ENCODE results near the gene CADM4. TPM values are rescaled to one million over a fixed set of nuclear protein-coding genes. Genes with fewer than 3 reads are reported as not detected.

CADM4 gene
- total and polyA plus RNA-seq, 2 of the 8 experiments (the other 6 are each of a cell fraction or from before 2014, with no cell fraction given) = 13.5 to 25.0 TPM

DNA sequence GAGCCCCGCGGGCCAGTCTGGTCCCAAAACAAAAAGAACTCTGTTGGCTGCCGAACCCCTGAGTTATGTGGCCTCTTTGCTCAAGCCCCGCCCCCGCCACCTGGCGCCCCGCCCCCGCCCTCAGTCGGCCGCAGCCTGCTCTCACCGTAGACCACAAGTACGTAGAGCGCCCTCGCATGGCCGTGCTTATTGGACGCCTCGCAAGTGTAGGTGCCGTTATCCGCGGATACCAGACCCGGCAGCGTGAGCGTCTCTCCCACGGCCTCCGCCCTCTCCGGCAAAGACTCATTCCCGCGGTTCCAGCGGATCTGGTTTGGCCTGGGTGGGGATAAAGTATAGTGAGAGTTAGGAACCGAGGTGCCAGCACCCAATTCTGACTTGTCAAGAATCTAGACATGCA is 14.7 kb downstream of the CADM4 start (continued):
- TF ChIP-seq, protein P1, sequence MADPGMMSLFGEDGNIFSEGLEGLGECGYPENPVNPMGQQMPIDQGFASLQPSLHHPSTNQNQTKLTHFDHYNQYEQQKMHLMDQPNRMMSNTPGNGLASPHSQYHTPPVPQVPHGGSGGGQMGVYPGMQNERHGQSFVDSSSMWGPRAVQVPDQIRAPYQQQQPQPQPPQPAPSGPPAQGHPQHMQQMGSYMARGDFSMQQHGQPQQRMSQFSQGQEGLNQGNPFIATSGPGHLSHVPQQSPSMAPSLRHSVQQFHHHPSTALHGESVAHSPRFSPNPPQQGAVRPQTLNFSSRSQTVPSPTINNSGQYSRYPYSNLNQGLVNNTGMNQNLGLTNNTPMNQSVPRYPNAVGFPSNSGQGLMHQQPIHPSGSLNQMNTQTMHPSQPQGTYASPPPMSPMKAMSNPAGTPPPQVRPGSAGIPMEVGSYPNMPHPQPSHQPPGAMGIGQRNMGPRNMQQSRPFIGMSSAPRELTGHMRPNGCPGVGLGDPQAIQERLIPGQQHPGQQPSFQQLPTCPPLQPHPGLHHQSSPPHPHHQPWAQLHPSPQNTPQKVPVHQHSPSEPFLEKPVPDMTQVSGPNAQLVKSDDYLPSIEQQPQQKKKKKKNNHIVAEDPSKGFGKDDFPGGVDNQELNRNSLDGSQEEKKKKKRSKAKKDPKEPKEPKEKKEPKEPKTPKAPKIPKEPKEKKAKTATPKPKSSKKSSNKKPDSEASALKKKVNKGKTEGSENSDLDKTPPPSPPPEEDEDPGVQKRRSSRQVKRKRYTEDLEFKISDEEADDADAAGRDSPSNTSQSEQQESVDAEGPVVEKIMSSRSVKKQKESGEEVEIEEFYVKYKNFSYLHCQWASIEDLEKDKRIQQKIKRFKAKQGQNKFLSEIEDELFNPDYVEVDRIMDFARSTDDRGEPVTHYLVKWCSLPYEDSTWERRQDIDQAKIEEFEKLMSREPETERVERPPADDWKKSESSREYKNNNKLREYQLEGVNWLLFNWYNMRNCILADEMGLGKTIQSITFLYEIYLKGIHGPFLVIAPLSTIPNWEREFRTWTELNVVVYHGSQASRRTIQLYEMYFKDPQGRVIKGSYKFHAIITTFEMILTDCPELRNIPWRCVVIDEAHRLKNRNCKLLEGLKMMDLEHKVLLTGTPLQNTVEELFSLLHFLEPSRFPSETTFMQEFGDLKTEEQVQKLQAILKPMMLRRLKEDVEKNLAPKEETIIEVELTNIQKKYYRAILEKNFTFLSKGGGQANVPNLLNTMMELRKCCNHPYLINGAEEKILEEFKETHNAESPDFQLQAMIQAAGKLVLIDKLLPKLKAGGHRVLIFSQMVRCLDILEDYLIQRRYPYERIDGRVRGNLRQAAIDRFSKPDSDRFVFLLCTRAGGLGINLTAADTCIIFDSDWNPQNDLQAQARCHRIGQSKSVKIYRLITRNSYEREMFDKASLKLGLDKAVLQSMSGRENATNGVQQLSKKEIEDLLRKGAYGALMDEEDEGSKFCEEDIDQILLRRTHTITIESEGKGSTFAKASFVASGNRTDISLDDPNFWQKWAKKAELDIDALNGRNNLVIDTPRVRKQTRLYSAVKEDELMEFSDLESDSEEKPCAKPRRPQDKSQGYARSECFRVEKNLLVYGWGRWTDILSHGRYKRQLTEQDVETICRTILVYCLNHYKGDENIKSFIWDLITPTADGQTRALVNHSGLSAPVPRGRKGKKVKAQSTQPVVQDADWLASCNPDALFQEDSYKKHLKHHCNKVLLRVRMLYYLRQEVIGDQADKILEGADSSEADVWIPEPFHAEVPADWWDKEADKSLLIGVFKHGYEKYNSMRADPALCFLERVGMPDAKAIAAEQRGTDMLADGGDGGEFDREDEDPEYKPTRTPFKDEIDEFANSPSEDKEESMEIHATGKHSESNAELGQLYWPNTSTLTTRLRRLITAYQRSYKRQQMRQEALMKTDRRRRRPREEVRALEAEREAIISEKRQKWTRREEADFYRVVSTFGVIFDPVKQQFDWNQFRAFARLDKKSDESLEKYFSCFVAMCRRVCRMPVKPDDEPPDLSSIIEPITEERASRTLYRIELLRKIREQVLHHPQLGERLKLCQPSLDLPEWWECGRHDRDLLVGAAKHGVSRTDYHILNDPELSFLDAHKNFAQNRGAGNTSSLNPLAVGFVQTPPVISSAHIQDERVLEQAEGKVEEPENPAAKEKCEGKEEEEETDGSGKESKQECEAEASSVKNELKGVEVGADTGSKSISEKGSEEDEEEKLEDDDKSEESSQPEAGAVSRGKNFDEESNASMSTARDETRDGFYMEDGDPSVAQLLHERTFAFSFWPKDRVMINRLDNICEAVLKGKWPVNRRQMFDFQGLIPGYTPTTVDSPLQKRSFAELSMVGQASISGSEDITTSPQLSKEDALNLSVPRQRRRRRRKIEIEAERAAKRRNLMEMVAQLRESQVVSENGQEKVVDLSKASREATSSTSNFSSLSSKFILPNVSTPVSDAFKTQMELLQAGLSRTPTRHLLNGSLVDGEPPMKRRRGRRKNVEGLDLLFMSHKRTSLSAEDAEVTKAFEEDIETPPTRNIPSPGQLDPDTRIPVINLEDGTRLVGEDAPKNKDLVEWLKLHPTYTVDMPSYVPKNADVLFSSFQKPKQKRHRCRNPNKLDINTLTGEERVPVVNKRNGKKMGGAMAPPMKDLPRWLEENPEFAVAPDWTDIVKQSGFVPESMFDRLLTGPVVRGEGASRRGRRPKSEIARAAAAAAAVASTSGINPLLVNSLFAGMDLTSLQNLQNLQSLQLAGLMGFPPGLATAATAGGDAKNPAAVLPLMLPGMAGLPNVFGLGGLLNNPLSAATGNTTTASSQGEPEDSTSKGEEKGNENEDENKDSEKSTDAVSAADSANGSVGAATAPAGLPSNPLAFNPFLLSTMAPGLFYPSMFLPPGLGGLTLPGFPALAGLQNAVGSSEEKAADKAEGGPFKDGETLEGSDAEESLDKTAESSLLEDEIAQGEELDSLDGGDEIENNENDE (IDR thresholded peaks at IDR 0.05; ENCODE audit: insufficient replicate concordance, low read length) = no peak
- TF ChIP-seq KDM5A (IDR thresholded peaks at IDR 0.05; ENCODE audit: low read length) (no peak), RNF2 (IDR thresholded peaks at IDR 0.05; ENCODE audit: borderline replicate concordance, low read depth, low read length, missing control alignments, poor library complexity, severe bottlenecking) (no peak), NRF1 (IDR thresholded peaks at IDR 0.05; ENCODE audit: low read depth, low read length) (no peak), SP1 (IDR thresholded peaks at IDR 0.05; ENCODE audit: low read depth, low read length) (no peak), SIX5 (IDR thresholded peaks at IDR 0.05; ENCODE audit: low read depth, low read length) (no peak), CBX5 (IDR thresholded peaks at IDR 0.05; ENCODE audit: low read depth, low read length) (no peak), TAF1 (IDR thresholded peaks at IDR 0.05; ENCODE audit: low read depth, low read length) (no peak), HDAC2 (IDR thresholded peaks at IDR 0.05; ENCODE audit: borderline replicate concordance in 1 of 2, low read depth in 2 of 2, low read length in 2 of 2) (peak in 1 of 2 experiments; percentile 76; a peak in 2 of 4 replicates), JUN (IDR thresholded peaks at IDR 0.05; ENCODE audit: low read depth, low read length) (no peak), SP2 (IDR thresholded peaks at IDR 0.05; ENCODE audit: low read length) (no peak)
- TF ChIP-seq, protein P2, sequence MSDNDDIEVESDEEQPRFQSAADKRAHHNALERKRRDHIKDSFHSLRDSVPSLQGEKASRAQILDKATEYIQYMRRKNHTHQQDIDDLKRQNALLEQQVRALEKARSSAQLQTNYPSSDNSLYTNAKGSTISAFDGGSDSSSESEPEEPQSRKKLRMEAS (IDR thresholded peaks at IDR 0.05) = peak; percentile 36; the same call in 1 of the 2 replicates
